Left colon (tissue), 2 donors: ENCODE measurements around the gene PPM1F. TPM values are rescaled to one million over a fixed set of nuclear protein-coding genes. Genes with fewer than 3 reads are reported as not detected.
A peak's percentile ranks its signal among the peaks of the same experiment; 100 is the strongest.

Source experiments
- ATAC-seq: fragments of 200-7000 bp; cut with Tn5 transposase; one replicate; pipeline ENCODE4 v1.9.1; 2020; ENCODE audit warnings: mild to moderate bottlenecking, moderate library complexity
- DNase-seq, 2 donors: peaks; one replicate each; pipeline ENCODE4 v3.0.0-alpha.2; 2020
- intact Hi-C, 2 donors: fragments of 100-400 bp; cut with DNase I in 1 of 2; cut with micrococcal nuclease in 1 of 2; formaldehyde crosslinking; loops; one replicate each; pipeline versions ENCODE4 v1.11.2 to v1.14.0; 2022; cut with DNase I, micrococcal nuclease
- long read RNA-seq: library from polyadenylated mRNA; unstranded; transcript quantifications from one replicate; pipeline ENCODE4 v2.0.0, GENCODE V29; 2021
- total RNA-seq, 2 donors: library from RNA; stranded (reverse); fragmentation: NEBNext Ultra II Directional; extraction: Animal tissue kit (Norgen Biotek cat#: 25700); gene quantifications; one replicate each; pipeline ENCODE4 v1.2.1, GENCODE V29; 2021
- donor health status: DM: no; HTN: no; CAD: no.
- donor health status: DM: yes; HTN: yes; CAD: no.

PPM1F gene, protein sequence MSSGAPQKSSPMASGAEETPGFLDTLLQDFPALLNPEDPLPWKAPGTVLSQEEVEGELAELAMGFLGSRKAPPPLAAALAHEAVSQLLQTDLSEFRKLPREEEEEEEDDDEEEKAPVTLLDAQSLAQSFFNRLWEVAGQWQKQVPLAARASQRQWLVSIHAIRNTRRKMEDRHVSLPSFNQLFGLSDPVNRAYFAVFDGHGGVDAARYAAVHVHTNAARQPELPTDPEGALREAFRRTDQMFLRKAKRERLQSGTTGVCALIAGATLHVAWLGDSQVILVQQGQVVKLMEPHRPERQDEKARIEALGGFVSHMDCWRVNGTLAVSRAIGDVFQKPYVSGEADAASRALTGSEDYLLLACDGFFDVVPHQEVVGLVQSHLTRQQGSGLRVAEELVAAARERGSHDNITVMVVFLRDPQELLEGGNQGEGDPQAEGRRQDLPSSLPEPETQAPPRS
- total RNA-seq = 10 to 100 TPM; 12.1 to 13.0 TPM
- long read RNA-seq, partial matches to known transcripts = 2 of 11 reads
- long read RNA-seq, other reads (novel, unspliced or antisense) = 9 of 11 reads

DNA sequence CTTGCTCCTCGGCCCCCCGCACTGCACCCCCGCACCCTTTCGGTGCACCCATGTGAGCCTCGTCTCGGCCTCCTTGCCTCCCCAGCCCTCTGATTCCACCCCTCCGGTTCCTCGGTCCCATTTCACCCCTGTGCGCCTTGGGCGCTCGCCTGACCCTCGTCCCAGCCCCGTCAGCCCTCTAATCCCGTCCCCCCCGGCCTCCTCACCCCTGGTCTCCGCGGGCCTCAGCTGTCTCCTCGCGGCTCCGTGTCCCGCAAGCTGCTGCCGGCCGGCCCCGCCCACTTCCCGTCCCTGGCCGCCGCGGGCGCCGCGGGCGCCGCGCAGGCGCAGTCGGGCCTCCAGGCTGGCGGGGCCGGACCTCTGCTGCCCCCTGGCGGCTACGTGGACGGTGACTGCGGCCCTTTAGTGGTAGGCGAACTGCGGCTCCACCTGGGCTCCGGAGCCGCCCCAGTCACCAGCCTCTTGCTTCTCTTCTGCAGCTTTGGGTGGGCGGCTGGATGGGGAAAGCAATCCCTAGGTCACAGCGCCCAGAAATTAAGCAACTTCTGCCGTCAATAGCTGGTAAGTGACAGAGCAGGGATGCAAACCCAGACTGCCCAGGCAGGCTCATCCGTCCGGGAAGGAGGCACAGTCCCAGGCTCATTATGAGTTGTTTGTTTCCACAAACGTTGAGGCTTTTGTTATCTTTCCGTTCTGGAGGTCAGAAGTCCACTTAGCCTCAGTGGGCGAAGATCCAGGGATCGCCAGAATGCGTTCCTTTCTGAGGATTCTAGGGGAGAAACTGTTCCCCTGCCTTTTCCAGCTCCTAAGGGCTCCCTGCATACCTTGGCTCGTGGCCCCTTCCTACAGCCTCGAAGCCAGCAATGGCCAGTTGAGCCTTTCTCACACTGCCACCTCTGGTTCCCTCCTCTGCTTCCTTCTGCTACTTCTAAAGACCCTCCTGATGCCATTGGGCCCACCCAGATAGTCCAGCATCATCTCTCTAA, at the start of gene PPM1F:
PPM1F (minus strand) TSS at position 263 of the 986 bp plus-strand sequence. CDS start 6,800 bp downstream, outside the sequence.
- ATAC-seq (peak; percentile 89), DNase-seq (peak; percentile 77 to 92)
- intact Hi-C loops = no loop called here

DNA sequence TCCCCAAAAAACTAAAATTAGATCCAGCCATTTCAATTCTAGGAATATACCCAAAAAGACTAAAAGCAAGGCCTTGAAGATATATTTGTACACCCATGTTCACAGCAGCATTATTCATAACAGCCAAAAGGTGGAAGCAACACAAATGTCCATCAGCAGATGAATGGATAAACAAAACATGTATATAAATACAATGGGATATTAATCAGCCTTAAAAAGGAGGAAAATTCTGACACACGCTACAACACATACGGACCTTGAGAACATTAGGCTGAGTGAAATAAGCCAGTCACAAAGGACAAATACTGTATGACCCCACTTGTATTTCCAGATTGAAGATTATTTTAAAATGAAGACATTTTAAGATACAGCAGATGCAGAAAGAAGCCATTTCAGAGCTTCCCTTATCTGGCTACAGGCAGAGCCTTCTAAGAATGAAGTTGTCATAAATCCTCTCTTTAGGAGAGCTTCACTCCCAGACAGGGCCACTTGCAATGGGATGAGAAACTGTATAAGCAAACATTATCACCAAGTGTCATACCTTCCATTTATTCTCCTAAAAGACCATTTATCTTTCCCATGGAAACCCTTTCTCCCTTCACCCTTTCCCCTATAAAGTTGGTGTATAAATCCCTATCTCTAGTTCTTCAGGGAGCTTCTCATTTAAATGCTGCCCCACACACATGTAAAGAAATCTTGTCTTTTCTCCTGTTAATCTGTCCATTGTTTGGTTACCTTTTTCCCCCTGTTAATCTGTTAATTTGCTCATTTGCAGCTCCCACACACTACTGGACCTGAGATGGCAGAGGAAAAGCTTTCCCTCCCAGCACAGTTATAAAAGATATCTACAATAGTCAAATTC, 49.2 kb upstream of the PPM1F start:
- intact Hi-C loops = no loop called here
- no peak for DNase-seq
- no peak for ATAC-seq

DNA sequence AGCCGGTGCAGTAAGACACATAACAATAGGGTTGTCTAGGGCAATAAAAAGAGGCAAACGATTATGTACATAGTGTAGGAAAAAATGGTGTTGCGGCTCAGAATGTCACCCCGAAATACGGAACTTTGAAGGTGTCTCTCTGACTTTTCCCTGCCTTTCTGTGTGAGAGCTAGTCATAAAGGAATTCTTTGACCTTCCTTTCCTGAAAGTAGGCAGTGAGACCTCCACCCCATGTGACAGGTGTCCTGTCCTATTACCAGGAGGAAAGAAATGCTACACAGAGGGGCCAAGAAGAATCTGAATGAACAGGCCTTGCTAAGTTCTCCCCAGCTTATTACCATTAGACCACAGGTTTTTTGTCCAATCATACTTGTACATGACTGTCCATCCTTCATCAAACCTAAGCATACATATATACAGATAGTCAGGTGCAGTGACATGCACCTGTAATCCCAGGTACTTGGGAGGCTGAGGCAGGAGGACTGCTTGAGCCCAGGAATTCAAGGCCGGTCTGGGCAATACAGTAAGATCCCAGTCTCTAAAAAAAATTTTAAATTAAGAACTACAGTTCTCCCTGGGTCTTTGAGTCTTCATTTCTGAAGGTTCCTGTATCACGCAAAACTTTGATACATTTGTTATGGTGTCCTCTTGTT, 46.1 kb upstream of the PPM1F start:
- intact Hi-C loops = no loop called here
- ATAC-seq (no peak), DNase-seq (no peak)

DNA sequence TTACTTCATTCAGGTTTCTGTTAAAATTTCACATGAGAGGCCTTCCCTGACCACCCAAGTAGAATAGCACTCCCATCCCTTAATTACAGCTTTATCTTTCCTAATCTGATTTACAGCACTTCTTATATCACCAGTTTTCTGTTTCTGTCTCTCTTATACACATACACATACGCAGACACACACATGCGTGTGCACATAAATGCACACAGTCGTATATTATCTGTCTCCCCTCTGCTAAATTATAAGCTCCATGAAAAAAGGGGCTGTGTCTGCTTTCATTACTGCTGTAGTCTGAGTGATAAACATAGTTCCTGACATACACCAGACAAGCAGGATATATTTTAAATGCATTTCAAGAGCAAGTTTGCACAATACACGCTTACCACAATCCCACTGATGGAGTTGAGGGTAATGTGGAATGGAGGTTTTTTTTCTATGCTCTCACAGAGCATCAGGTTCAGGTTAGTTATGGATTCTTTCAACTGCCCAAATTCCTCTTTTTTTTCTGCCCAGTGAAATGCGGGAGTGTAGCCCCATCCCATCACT, 43.6 kb upstream of the PPM1F start:
- DNase-seq = no peak
- intact Hi-C loops = no loop called here
- ATAC-seq = no peak

DNA sequence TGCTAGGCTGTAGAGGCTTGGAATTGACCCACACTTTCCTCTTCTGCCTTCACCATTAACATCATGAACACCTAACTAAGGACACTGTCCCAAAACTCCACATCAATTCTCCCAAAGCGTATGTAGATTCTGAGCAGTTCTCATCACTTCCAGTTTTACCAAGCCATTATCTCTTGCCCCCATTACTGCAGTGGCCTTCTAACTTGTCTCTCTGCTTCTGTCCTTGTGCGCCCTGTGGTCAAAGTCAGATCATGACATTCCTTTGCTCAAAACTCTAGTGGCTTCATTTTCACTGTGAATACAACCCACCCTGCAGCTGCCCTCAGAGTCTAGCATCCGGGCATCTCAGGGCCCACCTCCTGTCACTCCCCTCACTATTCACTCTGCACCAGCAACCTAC, 43.0 kb upstream of the PPM1F start:
- intact Hi-C loops = no loop called here
- ATAC-seq (no peak), DNase-seq (no peak)

DNA sequence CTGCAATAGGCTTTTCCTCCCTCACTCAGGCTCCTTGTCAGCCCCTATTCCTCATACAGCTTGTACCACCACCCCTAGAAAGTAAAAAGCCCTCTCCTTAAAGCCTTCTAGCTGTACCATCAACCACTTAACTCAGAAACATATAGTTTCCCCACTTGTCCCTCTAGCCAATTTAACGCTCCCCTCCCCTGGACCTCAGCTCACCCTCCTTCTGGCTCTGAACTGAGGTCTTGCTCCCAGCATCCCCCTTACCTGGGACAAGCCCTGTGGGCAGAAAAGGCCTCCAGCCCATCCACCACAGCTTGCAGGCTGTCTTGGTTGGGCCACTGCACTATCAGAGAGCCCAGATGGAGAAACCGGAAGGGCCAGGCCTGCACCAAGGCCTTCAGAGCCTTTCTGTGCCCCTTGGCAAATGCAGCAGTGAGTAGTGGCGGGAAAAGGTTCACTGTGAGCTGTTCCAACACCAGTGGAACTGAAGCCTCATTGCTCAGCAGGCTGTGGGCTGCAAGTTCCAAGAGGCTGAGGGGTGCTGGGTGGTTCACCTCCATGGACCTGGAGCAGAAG, 42.3 kb upstream of the PPM1F start:
- intact Hi-C loops = no loop called here
- DNase-seq = no peak
- ATAC-seq = no peak

DNA sequence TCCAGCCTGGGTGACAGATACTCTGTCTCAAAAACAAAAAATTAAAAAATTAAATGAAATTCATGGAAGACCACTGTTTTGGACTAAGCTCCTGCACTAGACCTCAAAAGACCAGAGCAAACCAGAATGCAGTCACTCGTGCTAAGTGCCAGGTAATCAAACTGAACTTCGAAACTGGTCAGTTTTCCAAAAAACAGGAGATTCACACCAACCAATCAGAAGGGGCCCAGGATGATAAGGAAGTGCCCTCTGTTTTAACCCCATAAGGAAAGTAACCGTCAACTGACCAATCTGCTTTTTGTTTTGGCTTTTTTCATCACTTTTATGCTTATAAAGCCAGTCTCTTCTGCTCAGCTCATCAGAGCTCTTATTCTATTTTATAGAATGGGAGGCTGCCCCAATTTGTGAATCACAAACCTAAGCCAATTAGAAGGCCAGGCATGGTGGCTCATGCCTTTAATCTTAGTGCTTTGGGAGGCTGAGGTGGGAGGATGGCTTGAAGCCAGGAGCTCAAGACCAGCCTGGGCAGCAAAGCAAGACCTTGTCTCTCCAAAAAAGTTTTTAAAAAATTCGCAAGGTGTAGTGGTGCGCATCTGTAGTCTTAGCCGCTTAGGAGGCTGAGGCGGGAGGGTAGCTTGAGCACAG, 40.1 kb upstream of the PPM1F start:
- intact Hi-C loops = no loop called here
- no peak for ATAC-seq

DNA sequence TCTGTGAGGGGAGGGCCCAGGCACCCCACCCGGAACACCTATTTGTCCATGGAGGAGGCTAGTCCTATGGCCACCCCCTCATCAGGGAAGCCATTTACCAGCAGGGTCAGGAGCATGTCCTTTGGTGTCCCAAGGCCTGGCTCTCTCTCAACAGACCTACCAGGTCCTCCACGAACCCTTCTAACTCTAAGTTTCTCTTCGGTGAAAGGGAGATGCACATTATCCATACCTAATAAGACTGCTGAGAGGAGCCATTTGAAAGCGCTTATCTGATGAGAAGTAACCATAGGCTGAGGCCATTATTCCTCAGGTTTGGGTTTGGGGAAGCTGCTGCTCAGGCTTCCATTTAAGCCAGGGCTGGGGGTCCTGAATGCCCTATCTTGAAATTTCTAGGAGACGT, 39.1 kb upstream of the PPM1F start:
- DNase-seq (no peak), ATAC-seq (no peak)
- intact Hi-C loops = no loop called here

More for the DNA sequence above, 40.1 kb upstream of the PPM1F start:
- DNase-seq = no peak

DNA sequence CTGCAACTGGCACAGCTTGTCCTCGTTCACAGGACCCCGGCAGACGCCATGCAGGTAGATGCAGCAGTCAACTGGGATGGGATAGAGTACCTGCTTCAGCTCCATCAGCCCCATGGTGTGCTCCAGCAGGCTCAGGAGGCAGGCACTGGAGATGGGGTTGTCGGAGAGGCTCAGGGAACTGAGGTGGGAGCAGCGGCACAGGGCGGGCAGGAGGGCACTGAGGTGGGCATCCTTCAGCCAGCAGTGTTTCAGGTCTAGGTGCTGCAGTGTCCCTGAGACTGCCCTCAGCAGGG, 38.6 kb upstream of the PPM1F start:
- intact Hi-C loops = no loop called here
- ATAC-seq (no peak), DNase-seq (no peak)

DNA sequence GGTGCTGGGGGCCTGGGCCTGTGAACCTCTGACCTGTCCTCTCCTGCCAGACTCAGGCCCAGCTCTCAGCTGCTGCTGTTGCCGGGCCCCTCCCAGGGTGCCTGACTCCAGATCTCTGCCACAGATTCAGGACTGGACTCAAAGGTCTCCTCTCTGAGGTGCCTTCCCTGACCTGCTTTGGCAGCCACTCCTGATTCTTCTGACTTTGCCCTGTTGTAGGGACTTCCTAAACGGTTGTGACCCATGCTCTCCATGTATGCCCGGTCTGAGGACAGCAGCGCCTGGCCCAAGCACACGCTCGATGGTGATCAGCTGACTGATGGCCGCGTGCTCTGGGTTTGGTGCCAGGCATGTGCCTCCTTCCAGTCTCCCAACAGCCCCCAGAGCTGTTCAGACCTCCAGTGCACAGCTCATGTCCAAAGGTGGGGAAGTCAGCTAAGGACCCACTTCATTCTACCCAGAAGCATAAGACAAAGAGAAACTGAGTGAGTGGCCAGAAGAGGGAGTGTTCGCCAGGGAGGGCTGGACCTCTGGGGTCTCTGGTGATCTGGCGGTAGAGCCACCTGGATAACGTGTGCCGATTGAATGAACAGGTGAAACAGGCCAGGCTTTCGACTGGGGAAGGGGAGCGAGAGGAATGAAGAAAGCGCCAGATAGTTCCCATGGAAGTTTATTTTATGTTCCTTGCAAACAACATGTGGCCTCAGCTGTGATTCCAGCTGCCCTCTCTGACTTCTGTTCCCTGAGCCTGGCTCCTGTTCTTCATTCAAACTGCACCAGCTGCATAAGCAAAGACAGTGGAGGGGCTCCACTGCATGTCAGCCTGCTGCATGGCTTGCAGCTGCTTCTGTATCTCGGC, 38.0 kb upstream of the PPM1F start:
- no peak for DNase-seq
- intact Hi-C loops = no loop called here
- ATAC-seq = no peak

DNA sequence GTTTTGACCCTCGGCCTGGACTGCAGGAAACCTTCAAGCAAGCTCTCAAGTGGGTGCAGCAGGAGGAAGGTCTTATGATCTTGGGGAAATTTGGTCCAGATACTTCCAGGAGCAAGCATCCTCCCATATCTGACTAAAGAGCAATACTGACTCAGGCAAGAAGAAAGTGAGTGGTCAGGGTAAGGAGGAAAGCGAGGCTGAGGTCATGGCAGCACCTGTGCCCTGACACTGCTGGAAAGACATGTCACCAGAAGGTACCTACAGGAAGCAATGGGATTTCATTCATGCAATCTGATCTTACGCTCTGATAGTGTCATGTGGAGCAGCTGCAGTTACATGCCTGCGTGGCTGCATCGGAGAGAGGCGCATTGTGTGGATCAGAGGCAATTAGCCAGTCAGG, 36.4 kb upstream of the PPM1F start:
- intact Hi-C loops = no loop called here
- DNase-seq = no peak
- no peak for ATAC-seq

DNA sequence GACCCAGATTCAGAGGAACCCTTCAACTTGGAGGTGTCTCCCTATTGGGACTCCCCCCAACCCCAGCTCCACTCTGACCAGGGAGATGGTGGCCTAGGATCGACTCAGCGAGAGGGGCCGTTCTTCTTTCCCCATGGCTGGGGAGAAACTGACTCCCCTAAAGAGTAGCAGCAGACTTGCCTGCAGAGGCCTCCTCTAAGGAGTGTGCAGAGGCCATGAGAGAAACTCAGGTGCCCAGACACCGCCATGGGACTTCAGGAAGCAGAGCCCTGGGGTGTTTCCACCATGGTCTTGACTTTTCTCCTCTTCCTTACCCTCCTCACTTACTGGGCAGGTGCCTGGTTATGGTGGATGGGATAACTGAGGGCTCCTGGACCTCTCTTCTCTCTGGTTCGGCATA, 32.6 kb upstream of the PPM1F start:
- no peak for ATAC-seq

DNA sequence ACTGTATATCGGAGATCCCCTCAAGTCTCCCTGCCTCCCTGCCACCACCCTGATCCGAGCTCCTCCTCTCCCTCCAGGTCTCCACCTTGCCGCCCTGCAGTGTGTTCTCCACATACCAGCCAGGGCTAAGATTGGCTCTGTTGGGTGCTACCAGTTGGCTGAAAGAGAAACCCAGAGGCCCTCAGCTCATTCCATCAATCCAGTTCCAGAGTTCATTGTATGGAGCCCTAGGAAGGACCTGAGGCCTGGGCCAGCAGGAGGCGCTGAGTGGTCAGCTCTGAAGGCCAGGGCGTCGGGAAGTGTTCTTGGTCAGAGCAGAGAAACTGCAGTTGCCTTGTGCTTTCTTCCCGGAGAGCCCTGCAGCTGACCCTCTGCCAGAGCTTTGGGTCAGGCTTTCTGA, 32.1 kb upstream of the PPM1F start:
- intact Hi-C loops = no loop called here
- DNase-seq (no peak), ATAC-seq (no peak)

More for the DNA sequence above, 32.6 kb upstream of the PPM1F start:
- no peak for DNase-seq
- intact Hi-C loops = no loop called here

DNA sequence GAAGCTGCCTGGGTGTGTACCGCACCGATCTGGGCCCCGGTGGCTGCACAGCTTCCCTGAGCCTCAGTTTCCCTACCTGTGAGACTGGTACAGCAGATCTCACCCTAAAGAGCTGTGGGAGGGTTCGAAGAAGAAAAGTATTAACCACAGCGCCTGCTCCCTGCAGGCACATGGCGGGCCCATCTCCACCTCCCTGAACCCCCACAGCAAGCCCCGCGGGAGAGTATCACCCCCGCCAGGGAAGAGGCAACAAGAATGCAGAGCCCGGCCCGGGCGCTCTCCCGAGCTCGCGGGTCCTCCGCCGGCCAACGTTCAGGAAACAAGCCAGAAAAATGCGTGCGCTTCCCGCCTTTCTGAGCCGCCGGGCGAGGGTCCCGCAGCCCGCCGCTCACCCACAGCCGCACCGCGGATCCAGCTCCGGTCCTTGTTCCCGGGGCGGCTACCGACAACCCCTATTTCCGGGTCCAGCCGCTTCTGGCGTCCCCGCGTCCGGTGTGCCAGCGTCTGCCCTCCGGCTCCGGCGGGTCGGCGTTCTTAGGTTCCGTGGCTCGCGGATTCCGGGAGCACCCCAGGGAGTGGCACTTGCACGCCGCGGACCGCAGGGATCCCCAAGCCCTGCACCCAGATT, 29.8 kb upstream of the PPM1F start, which contains the start of gene TOP3B:
TOP3B (minus strand) TSS at position 450 of the 628 bp plus-strand sequence. CDS start 7,078 bp downstream, outside the sequence.
- intact Hi-C loops = no loop called here
- peak; percentile 76 to 86 for DNase-seq
- peak; percentile 96 for ATAC-seq

DNA sequence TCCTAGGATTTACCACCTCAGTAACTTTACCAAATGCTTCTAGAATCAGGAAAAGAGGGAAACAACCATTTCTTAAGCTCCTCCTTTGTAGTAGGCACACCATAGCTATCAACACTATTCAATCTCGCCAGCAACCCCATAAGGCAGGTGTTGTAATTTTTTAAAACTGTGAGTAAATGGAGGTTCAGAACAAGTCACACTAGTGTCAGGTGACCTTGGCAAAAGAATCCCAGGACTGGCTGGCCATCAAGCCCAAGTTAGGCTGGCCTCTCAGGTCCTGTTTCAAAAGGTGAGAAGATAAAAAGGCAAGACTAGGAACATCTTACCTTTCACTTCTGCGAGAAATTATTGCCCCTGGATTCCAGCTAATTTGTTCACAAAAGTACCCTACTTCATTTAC, 29.2 kb upstream of the PPM1F start:
- ATAC-seq (peak; percentile 20), DNase-seq (no peak)
- intact Hi-C loops = no loop called here

DNA sequence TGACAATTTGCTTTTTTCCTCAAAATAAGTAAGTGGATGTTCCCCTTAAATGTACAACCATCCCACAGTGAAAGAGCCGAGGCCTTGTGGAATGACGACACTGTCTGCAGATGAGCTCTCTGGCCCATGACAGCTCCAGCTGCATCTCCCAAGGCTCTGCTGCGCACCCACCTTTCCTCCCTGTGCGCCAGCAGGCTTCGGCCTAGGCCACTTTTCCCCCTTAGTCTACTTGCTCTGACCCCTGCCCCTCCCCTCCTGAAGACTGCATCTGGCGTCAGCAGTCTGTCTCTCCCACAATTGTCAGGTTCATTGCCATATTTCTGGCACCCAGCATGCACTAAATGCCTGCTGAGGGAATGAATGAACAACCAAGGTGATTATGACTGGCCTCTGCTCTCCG, 27.9 kb upstream of the PPM1F start:
- no peak for ATAC-seq
- DNase-seq = no peak
- intact Hi-C loops = no loop called here
